Measurements from ENCODE around the gene GPC6. TPM values are rescaled to one million over a fixed set of nuclear protein-coding genes. Genes with fewer than 3 reads are reported as not detected.

The GPC6 gene
- total and polyA plus RNA-seq, 12 donors = 0.15 to 5.4 (median 2.5) TPM

GRCh38 chr13:94080527-94080926 lies 853.9 kb downstream of the GPC6 start:
- no peaks in the 10 kb centered on the region for H3K36me3 ChIP-seq
- peaks cover 0 to 25% (median 0%) of the 10 kb centered on the region in 11 donors for H3K9me3 ChIP-seq
- H3K4me3 ChIP-seq = no peak overlapping the region
- TF ChIP-seq CTCF (IDR thresholded peaks at IDR 0.05) = no peak
- intact Hi-C loops (cut with DNase I) = no loop called here
- DNase-seq (no peak), ATAC-seq (no peak)
- 74 to 79% methylated on average over 1 of the region's 1 CpG for WGBS, 2 donors
- no peak overlapping the region for H3K27ac ChIP-seq
- H3K4me1 ChIP-seq = no peaks in the 10 kb centered on the region
- no peaks in the 10 kb centered on the region for H3K27me3 ChIP-seq

GRCh38 chr13:94087100-94087499 lies 860.5 kb downstream of the GPC6 start:
- no peak overlapping the region for H3K27ac ChIP-seq
- H3K4me3 ChIP-seq = no peak overlapping the region
- ATAC-seq (no peak), DNase-seq (no peak)
- no peak for TF ChIP-seq CTCF (IDR thresholded peaks at IDR 0.05)
- no peaks in the 10 kb centered on the region for H3K4me1 ChIP-seq
- no peaks in the 10 kb centered on the region for H3K9me3 ChIP-seq
- intact Hi-C loops (cut with DNase I) = no loop called here
- no peaks in the 10 kb centered on the region for H3K27me3 ChIP-seq
- 77 to 79% methylated on average over 3 of the region's 3 CpGs for WGBS, 2 donors
- no peaks in the 10 kb centered on the region for H3K36me3 ChIP-seq

- no peak overlapping the region for H3K4me3 ChIP-seq
- intact Hi-C loops (cut with DNase I) = no loop called here
- no peak for ATAC-seq
- H3K36me3 ChIP-seq = no peaks in the 10 kb centered on the region
- no peak for DNase-seq
- no peaks in the 10 kb centered on the region for H3K4me1 ChIP-seq
- 45 to 75% methylated on average over 4 of the region's 4 CpGs for WGBS, 2 donors
- no peaks in the 10 kb centered on the region for H3K27me3 ChIP-seq
- peaks cover 0 to 14% (median 8%) of the 10 kb centered on the region in 11 donors for H3K9me3 ChIP-seq
- TF ChIP-seq CTCF (IDR thresholded peaks at IDR 0.05) = no peak
- no peak overlapping the region for H3K27ac ChIP-seq
Observed at GRCh38 chr13:94088742-94089141, 862.1 kb downstream of the GPC6 start.

GRCh38 chr13:94090773-94091480 lies 864.3 kb downstream of the GPC6 start:
- Histone ChIP-seq H3K27ac (no peak overlapping the region), H3K4me3 (peak overlapping the region in 1 of 10 donors; percentile 13), H3K9me3 (peaks cover 0 to 21% (median 9%) of the 10 kb centered on the region in 11 donors), H3K4me1 (no peaks in the 10 kb centered on the region), H3K36me3 (no peaks in the 10 kb centered on the region), H3K27me3 (no peaks in the 10 kb centered on the region)
- intact Hi-C loops (cut with DNase I) = no loop called here
- DNase-seq = no peak
- no peak for TF ChIP-seq CTCF (IDR thresholded peaks at IDR 0.05)
- 47 to 66% methylated on average over 3 of the region's 3 CpGs for WGBS, 2 donors
- ATAC-seq = no peak

All from heart right ventricle (tissue), 16 donors.